HG02970 (cell line): ENCODE measurements around the gene ZNF285.
"Not testable (repeated sequence)": the region's sequence is repeated elsewhere in the genome, so short reads cannot be mapped to it uniquely, and the experiment has no call there.

ENCODE experiments used
- ATAC-seq: cut with Tn5 transposase; IDR thresholded peaks from one replicate; pipeline ENCODE4 v1.9.1; 2021; ENCODE audit warnings: mild to moderate bottlenecking, moderate library complexity, moderate number of reproducible peaks; ENCODE audit not compliant: unreplicated experiment, low FRiP score

Gene ZNF285

DNA sequence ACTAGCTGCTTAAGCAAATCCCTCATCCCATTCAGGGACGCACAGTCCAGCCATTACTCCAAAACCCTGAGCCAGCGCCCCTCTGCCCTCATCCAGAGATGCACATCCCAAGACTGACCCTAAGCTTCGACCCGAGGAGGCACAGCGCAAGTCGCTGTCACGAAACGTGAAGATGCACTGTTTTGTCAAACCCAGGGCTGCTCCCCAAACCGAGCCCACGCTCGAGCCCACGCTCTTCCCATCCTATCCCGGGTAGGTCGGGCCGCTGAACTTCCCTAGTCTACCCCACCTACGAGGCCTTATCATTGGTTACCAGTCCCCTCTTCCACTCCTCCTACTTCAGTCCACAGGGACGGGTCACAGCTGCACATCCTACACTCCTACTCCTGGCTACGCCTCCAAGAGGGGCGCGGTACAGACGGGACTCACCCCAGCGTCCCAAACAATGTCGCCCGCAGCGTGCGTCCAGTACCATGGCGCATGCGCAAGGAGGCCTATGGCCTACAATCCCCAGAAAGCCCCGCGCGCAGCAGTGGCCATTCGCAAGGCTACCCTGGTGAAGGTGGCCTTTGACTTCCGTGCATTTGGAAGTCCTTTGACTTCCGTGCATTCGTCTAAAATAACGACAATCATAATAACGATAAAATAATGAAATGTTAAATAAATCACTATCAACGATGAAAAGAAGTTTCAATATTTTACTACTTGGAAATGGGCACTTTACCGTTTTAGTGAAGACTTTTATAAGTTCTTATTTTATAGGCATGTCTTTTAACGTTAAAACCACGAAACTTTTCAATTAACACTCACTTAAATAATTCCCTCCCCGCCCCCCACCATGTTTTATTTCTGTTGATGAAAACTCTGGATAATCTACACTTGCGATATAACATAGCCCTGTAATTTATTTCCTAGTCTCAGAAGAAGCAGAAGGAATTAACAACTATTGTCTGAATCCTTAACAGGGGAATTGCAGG, at the start of gene ZNF285:
ZNF285 (minus strand) TSS at position 470 of the 977 bp plus-strand sequence. CDS start 4,395 bp downstream, outside the sequence.
- ATAC-seq, result no peak

DNA sequence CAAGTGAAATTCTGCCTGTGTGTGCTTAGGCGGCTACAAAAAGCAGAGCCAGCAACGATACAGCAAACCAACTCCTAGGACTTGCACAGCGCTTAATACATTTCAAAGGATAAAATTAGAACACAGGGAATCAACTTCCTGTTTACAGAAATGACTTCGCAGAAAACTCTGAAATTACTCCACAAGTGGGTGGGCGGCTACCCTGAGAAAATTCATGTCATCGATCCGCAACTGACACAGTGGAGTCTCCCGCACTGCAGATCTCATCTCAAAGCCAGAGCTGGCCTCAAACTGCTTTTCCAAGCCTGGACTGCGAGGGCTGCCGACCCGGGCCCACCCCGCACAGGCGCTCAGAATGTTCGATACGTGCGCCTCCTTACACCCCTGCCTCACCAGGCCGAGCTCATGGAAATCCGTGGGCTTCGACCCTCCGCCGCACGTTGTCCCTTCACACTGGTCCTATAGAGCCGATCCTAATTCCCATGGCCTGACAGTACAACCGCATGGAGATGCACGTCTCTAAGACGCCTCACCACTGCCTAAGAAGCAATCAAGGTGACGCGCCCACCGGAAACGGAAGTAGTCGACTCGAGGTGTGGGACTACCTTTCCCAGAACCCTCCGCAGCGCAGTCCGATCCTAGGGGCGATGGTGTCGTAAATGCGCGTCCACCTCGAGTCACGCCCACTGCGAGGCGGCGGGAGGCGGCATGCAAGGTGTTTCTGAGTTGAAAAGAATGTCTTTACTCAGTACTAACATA, 46.7 kb upstream of the ZNF285 start, which contains the start of gene ZNF229:
ZNF229 (minus strand) TSS at position 557 of the 759 bp plus-strand sequence. CDS start 5,625 bp downstream, outside the sequence.
- ATAC-seq, result no peak

GRCh38 chr19:44438441-44438840, 37.0 kb upstream of the ZNF285 start:
- no peak for ATAC-seq

DNA sequence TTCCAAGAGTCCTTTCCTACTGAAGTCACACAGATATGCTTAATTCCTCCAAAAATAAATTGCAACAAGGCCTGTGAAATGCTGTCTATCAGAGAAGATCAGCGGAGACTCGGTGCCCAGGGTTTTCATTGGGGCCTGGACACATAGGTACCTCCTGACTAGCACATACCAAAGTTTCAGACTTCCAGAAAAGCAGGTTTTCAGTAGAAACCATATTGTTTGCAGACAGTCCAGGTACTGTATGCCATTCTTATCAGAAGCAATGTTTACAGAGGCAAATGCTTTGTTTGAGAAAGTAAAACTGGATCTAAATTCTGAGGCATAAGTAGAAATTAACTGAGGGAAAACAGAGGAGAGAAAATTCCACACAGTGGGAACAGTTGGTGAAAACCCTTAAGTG, 34.0 kb upstream of the ZNF285 start:
- no peak for ATAC-seq

- no peak for ATAC-seq
Observed at GRCh38 chr19:44430956-44431355, 29.5 kb upstream of the ZNF285 start.

GRCh38 chr19:44415553-44415952, 14.1 kb upstream of the ZNF285 start:
- ATAC-seq, result not testable (repeated sequence)

DNA sequence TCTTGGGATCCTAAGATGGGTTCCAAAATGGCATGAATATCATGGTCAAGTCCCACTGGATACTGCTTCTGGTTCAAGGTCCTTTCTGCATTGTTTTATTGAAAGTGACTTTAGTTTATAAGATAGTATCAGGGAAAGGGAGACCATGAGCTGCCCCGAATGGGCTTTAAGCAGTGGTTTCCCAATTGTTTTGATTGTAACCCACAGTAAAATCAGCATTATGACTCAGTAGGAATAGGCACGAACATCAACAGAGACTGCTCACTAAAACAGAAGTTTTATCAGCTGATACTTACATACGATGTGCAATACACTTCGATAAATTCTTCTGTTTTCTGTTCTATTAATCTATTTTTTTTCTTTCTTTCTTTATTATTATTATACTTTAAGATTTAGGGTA, 12.1 kb downstream of the ZNF285 start:
- not testable (repeated sequence) for ATAC-seq

- no peak for ATAC-seq
Observed at GRCh38 chr19:44374789-44375188, 26.6 kb downstream of the ZNF285 start.

GRCh38 chr19:44371815-44372480, 29.5 kb downstream of the ZNF285 start:
- ATAC-seq, result no peak

- ATAC-seq, result no peak
Observed at GRCh38 chr19:44367024-44367423, 34.4 kb downstream of the ZNF285 start.

DNA sequence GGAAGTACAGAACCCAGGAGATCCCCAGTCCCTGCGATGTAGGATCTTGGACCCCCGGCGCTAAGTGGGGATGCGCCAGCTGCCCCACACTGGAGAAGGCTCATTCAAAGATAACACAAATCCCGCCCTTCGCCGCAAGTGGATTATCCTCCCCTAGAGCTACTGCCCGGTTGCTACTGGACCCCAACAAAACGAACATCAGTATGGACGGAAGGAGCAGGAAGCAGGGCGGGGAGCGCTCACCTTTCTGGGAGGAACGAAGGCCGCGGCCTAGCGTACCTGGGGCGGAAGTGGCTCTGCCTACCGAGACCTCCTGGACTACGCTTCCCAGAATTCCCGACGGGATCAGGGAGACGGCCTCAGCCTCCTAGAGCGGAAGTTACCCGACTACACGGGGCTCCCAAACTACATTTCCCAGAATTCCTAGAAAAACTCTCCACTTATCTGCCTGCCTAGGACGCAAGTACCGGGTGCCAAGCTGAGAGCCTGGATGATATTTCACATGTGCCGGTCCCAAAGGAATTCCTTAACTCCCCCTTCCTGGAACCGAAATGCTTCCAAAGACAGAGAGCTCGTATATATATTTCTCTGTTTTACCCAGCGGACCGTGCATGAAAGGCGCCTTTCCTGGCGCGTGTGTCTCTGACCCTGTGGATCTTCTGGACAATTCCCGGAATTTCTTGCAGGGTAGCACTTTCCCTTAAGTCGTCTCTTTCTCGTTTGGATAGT, 44.9 kb downstream of the ZNF285 start, which contains the start of gene ZNF112:
ZNF112 (minus strand) TSS at position 298 of the 729 bp plus-strand sequence. CDS start 16,141 bp downstream, outside the sequence.
- no peak for ATAC-seq

- no peak for ATAC-seq
Observed at GRCh38 chr19:44346556-44346955, 54.9 kb downstream of the ZNF285 start.

GRCh38 chr19:44345959-44346358, 55.4 kb downstream of the ZNF285 start:
- ATAC-seq, result no peak

- ATAC-seq, result no peak
Observed at GRCh38 chr19:44344255-44344654, 57.2 kb downstream of the ZNF285 start.

GRCh38 chr19:44341794-44342193, 59.6 kb downstream of the ZNF285 start:
- no peak for ATAC-seq

- ATAC-seq, result not testable (repeated sequence)
Observed at GRCh38 chr19:44334639-44335038, 66.8 kb downstream of the ZNF285 start.
